HepG2 (cell line): Measurements from ENCODE around the gene CEP104. TPM values are rescaled to one million over a fixed set of nuclear protein-coding genes. Genes with fewer than 3 reads are reported as not detected.

Experiments
- DZIP1 ChIP-seq: sonication (generic); formaldehyde crosslinking; IDR thresholded peaks from 2 replicates; pipeline ENCODE4 v1.5.0; 2020; ENCODE audit warnings: mild to moderate bottlenecking, missing genetic modification reagents
- RFX3 ChIP-seq: IDR thresholded peaks from 2 replicates; pipeline ENCODE4 v1.6.1; 2016; ENCODE audit warnings: missing biosample characterization, missing genetic modification reagents
- SRF ChIP-seq: IDR thresholded peaks from 2 replicates; pipeline ENCODE4 v1.6.1; 2011; ENCODE audit warnings: mild to moderate bottlenecking, low read depth, low read length, moderate library complexity
- ZBTB40 ChIP-seq, 2 experiments: fragments of 450-650 bp in 1 of 2; sonication (generic) in 1 of 2; formaldehyde crosslinking in 1 of 2; IDR thresholded peaks; 2 replicates each; pipeline versions ENCODE4 v1.6.1 to v1.8.0; 2016 to 2022; ENCODE audit warnings: antibody characterized with exemption in 1 of 2, mild to moderate bottlenecking in 1 of 2, missing genetic modification reagents in 1 of 2
- ZNF30 ChIP-seq: sonication (generic); formaldehyde crosslinking; IDR thresholded peaks from 2 replicates; pipeline ENCODE4 v1.5.0; 2020; ENCODE audit warnings: mild to moderate bottlenecking, missing genetic modification reagents
- ZSCAN21 ChIP-seq: sonication (generic); formaldehyde crosslinking; IDR thresholded peaks from 2 replicates; pipeline ENCODE4 v1.8.0; 2022; ENCODE audit warnings: mild to moderate bottlenecking, missing genetic modification reagents, moderate library complexity, borderline replicate concordance
- polyA plus RNA-seq, 8 experiments: library from polyadenylated mRNA; depleted of rRNA in 3 of 8; stranded (reverse) in 7 of 8; unstranded in 1 of 8; fragments of >200 nt; fragmentation: Illumina TruSeq in 4 of 8; extraction: Trizol in 4 of 8; gene quantifications; 2 replicates each; pipeline versions ENCODE4 v1.2.1 to v1.2.3, GENCODE V29; 2011 to 2016; ENCODE audit warnings: low read depth in 4 of 8, missing spikeins in 1 of 8, mixed read lengths in 1 of 8; ENCODE audit not compliant: insufficient read depth in 1 of 8
- total RNA-seq, 5 experiments: library from RNA; depleted of rRNA; stranded (reverse); fragments of >200 nt; fragmentation: Illumina TruSeq; extraction: Trizol; gene quantifications; 2 replicates each; pipeline ENCODE4 v1.2.3, GENCODE V29; 2016; ENCODE audit warnings: low read depth in 1 of 5
- TF ChIP-seq, protein P1 (sequence below): sonication (generic); formaldehyde crosslinking; IDR thresholded peaks from 2 replicates; pipeline ENCODE4 v1.4.0; 2020; ENCODE audit warnings: missing genetic modification reagents
- TF ChIP-seq, protein P2 (sequence below): sonication (generic); formaldehyde crosslinking; IDR thresholded peaks from one replicate; pipeline ENCODE4 v1.5.1; 2020; ENCODE audit warnings: mild to moderate bottlenecking, missing genetic modification reagents; ENCODE audit errors: not compliant biosample characterization

Gene CEP104
- total and polyA plus RNA-seq, 2 of the 13 experiments (the other 11 are each of a cell fraction or from before 2014, with no cell fraction given): 20.4 to 30.1 TPM

GRCh38 chr1:3820316-3820715 lies 36.7 kb downstream of the CEP104 start (continued):
- TF ChIP-seq ZBTB40 (IDR thresholded peaks at IDR 0.05) (no peak), ZBTB40 (CRISPR knock-in tag; IDR thresholded peaks at IDR 0.05) (no peak), RFX3 (no peak), DZIP1 (no peak), ZSCAN21 (CRISPR knock-in tag) (no peak), ZNF30 (no peak), SRF (no peak)
- TF ChIP-seq, protein P1, sequence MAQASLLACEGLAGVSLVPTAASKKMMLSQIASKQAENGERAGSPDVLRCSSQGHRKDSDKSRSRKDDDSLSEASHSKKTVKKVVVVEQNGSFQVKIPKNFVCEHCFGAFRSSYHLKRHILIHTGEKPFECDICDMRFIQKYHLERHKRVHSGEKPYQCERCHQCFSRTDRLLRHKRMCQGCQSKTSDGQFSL (CRISPR knock-in tag): no peak
- TF ChIP-seq, protein P2, sequence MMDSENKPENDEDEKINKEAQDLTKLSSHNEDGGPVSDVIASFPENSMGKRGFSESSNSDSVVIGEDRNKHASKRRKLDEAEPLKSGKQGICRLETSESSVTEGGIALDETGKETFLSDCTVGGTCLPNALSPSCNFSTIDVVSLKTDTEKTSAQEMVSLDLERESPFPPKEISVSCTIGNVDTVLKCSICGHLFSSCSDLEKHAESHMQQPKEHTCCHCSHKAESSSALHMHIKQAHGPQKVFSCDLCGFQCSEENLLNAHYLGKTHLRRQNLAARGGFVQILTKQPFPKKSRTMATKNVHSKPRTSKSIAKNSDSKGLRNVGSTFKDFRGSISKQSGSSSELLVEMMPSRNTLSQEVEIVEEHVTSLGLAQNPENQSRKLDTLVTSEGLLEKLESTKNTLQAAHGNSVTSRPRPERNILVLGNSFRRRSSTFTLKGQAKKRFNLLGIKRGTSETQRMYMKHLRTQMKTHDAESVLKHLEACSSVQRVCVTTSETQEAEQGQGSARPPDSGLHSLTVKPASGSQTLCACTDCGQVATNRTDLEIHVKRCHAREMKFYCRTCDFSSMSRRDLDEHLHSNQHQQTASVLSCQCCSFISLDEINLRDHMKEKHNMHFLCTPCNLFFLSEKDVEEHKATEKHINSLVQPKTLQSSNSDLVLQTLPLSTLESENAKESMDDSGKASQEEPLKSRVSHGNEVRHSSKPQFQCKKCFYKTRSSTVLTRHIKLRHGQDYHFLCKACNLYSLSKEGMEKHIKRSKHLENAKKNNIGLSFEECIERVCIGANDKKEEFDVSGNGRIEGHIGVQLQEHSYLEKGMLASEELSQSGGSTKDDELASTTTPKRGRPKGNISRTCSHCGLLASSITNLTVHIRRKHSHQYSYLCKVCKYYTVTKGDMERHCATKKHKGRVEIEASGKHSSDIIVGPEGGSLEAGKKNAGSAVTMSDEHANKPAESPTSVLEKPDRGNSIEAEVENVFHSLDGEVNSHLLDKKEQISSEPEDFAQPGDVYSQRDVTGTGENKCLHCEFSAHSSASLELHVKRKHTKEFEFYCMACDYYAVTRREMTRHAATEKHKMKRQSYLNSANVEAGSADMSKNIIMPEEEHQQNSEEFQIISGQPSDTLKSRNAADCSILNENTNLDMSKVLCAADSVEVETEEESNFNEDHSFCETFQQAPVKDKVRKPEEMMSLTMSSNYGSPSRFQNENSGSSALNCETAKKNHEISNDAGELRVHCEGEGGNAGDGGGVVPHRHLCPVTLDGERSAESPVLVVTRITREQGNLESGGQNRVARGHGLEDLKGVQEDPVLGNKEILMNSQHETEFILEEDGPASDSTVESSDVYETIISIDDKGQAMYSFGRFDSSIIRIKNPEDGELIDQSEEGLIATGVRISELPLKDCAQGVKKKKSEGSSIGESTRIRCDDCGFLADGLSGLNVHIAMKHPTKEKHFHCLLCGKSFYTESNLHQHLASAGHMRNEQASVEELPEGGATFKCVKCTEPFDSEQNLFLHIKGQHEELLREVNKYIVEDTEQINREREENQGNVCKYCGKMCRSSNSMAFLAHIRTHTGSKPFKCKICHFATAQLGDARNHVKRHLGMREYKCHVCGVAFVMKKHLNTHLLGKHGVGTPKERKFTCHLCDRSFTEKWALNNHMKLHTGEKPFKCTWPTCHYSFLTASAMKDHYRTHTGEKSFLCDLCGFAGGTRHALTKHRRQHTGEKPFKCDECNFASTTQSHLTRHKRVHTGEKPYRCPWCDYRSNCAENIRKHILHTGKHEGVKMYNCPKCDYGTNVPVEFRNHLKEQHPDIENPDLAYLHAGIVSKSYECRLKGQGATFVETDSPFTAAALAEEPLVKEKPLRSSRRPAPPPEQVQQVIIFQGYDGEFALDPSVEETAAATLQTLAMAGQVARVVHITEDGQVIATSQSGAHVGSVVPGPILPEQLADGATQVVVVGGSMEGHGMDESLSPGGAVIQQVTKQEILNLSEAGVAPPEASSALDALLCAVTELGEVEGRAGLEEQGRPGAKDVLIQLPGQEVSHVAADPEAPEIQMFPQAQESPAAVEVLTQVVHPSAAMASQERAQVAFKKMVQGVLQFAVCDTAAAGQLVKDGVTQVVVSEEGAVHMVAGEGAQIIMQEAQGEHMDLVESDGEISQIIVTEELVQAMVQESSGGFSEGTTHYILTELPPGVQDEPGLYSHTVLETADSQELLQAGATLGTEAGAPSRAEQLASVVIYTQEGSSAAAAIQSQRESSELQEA: no peak
